Loucy (cell line): ENCODE measurements around the gene MUC16.

Source experiments
- H2AFZ ChIP-seq: fragments of 200-600 bp; sonication (generic); 2 replicates; pipeline ENCODE4 v1.6.0; 2016; ENCODE audit warnings: antibody characterized with exemption, mild to moderate bottlenecking, low read length, moderate library complexity
- H3F3A ChIP-seq: fragments of 200-600 bp; 2 replicates; pipeline ENCODE4 v1.6.0; 2016; ENCODE audit warnings: antibody characterized with exemption, low read depth, mild to moderate bottlenecking
- H3K27me3 ChIP-seq: fragments of 200-600 bp; sonication (generic); 2 replicates; pipeline ENCODE4 v1.6.1; 2014; ENCODE audit warnings: low read length, mild to moderate bottlenecking; ENCODE audit not compliant: insufficient read depth, poor library complexity, severe bottlenecking
- H3K36me3 ChIP-seq: fragments of 200-600 bp; sonication (generic); 2 replicates; pipeline ENCODE4 v1.6.1; 2016; ENCODE audit warnings: low read length; ENCODE audit not compliant: insufficient read depth
- H3K4me1 ChIP-seq: fragments of 200-600 bp; sonication (generic); 2 replicates; pipeline ENCODE4 v1.5.1; 2014; ENCODE audit warnings: low read length, mild to moderate bottlenecking; ENCODE audit not compliant: insufficient read depth, poor library complexity, severe bottlenecking
- H3K4me2 ChIP-seq: fragments of 200-600 bp; sonication (generic); 2 replicates; pipeline ENCODE4 v1.6.0; 2014; ENCODE audit warnings: antibody characterized with exemption, low read length, low read depth, mild to moderate bottlenecking; ENCODE audit not compliant: poor library complexity, severe bottlenecking
- H3K4me3 ChIP-seq: fragments of 200-600 bp; sonication (generic); 2 replicates; pipeline ENCODE4 v1.5.1; 2014; ENCODE audit warnings: low read length, mild to moderate bottlenecking, mixed read lengths; ENCODE audit not compliant: poor library complexity, severe bottlenecking
- H3K79me2 ChIP-seq: fragments of 200-600 bp; sonication (generic); 2 replicates; pipeline ENCODE4 v1.6.1; 2014; ENCODE audit warnings: low read length; ENCODE audit not compliant: insufficient read depth
- H3K9ac ChIP-seq: fragments of 200-600 bp; sonication (generic); 2 replicates; pipeline ENCODE4 v1.6.0; 2014; ENCODE audit warnings: mild to moderate bottlenecking, low read depth, low read length, moderate library complexity; ENCODE audit not compliant: poor library complexity, severe bottlenecking
- H3K9me2 ChIP-seq: fragments of 200-600 bp; sonication (generic); replicated peaks from 2 replicates; pipeline ENCODE4 v1.6.1; 2016; ENCODE audit warnings: low read depth, low read length, mixed read lengths
- H3K9me3 ChIP-seq: fragments of 200-600 bp; sonication (generic); 2 replicates; pipeline ENCODE4 v1.6.1; 2014; ENCODE audit warnings: mild to moderate bottlenecking, antibody characterized with exemption, low read length, low read depth; ENCODE audit not compliant: insufficient read depth
- H4K20me1 ChIP-seq: fragments of 200-600 bp; sonication (generic); 2 replicates; pipeline ENCODE4 v1.6.0; 2014; ENCODE audit warnings: antibody characterized with exemption, low read length, mild to moderate bottlenecking; ENCODE audit not compliant: insufficient read depth, poor library complexity, severe bottlenecking
- EZH2phosphoT487 ChIP-seq: fragments of 200-600 bp; IDR thresholded peaks from 2 replicates; pipeline ENCODE4 v1.6.1; 2018; ENCODE audit warnings: antibody characterized with exemption, mild to moderate bottlenecking, moderate library complexity, borderline replicate concordance
- TF ChIP-seq, protein P1 (sequence below): fragments of 200-600 bp; sonication (generic); conservative IDR thresholded peaks from 2 replicates; pipeline ENCODE4 v1.5.1; 2014; ENCODE audit warnings: mild to moderate bottlenecking, antibody characterized with exemption, low read length

The MUC16 gene

GRCh38 chr19:9014803-9015202 lies 4.6 kb upstream of the MUC16 start:
- Histone ChIP-seq H3K4me3 (no peak overlapping the region), H4K20me1 (no peaks in the 10 kb centered on the region), H2AFZ (no peak overlapping the region), H3K4me1 (no peaks in the 10 kb centered on the region), H3K4me2 (no peak overlapping the region), H3F3A (no peaks in the 10 kb centered on the region), H3K9me2 (no peaks in the 10 kb centered on the region), H3K36me3 (no peaks in the 10 kb centered on the region), H3K79me2 (no peaks in the 10 kb centered on the region), H3K9ac (no peak overlapping the region), H3K9me3 (no peaks in the 10 kb centered on the region), H3K27me3 (no peaks in the 10 kb centered on the region)
- TF ChIP-seq, protein P1, sequence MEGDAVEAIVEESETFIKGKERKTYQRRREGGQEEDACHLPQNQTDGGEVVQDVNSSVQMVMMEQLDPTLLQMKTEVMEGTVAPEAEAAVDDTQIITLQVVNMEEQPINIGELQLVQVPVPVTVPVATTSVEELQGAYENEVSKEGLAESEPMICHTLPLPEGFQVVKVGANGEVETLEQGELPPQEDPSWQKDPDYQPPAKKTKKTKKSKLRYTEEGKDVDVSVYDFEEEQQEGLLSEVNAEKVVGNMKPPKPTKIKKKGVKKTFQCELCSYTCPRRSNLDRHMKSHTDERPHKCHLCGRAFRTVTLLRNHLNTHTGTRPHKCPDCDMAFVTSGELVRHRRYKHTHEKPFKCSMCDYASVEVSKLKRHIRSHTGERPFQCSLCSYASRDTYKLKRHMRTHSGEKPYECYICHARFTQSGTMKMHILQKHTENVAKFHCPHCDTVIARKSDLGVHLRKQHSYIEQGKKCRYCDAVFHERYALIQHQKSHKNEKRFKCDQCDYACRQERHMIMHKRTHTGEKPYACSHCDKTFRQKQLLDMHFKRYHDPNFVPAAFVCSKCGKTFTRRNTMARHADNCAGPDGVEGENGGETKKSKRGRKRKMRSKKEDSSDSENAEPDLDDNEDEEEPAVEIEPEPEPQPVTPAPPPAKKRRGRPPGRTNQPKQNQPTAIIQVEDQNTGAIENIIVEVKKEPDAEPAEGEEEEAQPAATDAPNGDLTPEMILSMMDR = no peak
- TF ChIP-seq EZH2phosphoT487 = no peak

- H3K4me3 ChIP-seq = no peak overlapping the region
- H3K4me2 ChIP-seq = no peak overlapping the region
- H4K20me1 ChIP-seq = no peaks in the 10 kb centered on the region
- no peak overlapping the region for H3K9ac ChIP-seq
- no peaks in the 10 kb centered on the region for H3K4me1 ChIP-seq
- H3F3A ChIP-seq = no peaks in the 10 kb centered on the region
- H3K9me2 ChIP-seq = no peaks in the 10 kb centered on the region
- H3K27me3 ChIP-seq = no peaks in the 10 kb centered on the region
- no peaks in the 10 kb centered on the region for H3K79me2 ChIP-seq
- no peak for TF ChIP-seq EZH2phosphoT487
- TF ChIP-seq, protein P1 = no peak
- H3K9me3 ChIP-seq = no peaks in the 10 kb centered on the region
- no peak overlapping the region for H2AFZ ChIP-seq
- H3K36me3 ChIP-seq = no peaks in the 10 kb centered on the region
Observed at GRCh38 chr19:9013988-9014387, 3.8 kb upstream of the MUC16 start.

DNA sequence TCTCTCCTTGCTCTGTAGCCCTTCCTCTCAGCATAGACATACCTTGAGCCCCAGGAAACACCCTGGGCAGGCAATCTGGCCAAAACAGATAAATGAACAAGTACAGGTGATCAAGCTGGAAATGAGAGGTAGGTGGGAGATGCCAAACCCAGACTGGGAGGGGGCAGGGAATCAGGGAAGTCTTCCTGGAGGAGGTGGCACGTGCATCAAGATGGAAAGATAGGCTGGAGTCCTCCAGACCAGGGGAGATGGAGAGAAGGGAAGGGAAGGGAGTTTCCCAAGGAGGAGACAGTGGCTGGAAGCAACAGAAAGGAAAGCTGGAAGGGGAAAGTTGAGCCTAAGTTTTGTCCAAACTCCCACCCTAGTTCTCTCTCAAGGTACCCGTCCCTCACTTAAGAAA lies 1.7 kb upstream of the MUC16 start:
- no peak overlapping the region for H3K4me3 ChIP-seq
- no peaks in the 10 kb centered on the region for H4K20me1 ChIP-seq
- TF ChIP-seq, protein P1 = no peak
- no peak for TF ChIP-seq EZH2phosphoT487
- H2AFZ ChIP-seq = no peak overlapping the region
- H3F3A ChIP-seq = no peaks in the 10 kb centered on the region
- no peak overlapping the region for H3K4me2 ChIP-seq
- H3K4me1 ChIP-seq = no peaks in the 10 kb centered on the region
- no peak overlapping the region for H3K9ac ChIP-seq
- no peaks in the 10 kb centered on the region for H3K9me2 ChIP-seq
- H3K36me3 ChIP-seq = no peaks in the 10 kb centered on the region
- H3K9me3 ChIP-seq = 0 out of 2 replicates have a peak, but pooled peaks cover 4% of the 10 kb centered on the region
- no peaks in the 10 kb centered on the region for H3K27me3 ChIP-seq
- H3K79me2 ChIP-seq = no peaks in the 10 kb centered on the region
